GM21447 (cell line): ENCODE results near the gene CREBZF.
"Not testable (repeated sequence)": the region's sequence is repeated elsewhere in the genome, so short reads cannot be mapped to it uniquely, and the experiment has no call there.

Source experiments
- ATAC-seq: cut with Tn5 transposase; IDR thresholded peaks from one replicate; pipeline ENCODE4 v1.9.1; 2021; ENCODE audit not compliant: unreplicated experiment

The CREBZF gene

GRCh38 chr11:85670949-85671663, 6.2 kb upstream of the CREBZF start:
- ATAC-seq, result not testable (repeated sequence)

- no peak for ATAC-seq
These were observed 3.2 kb upstream of the CREBZF start for GRCh38 chr11:85668157-85668556.

GRCh38 chr11:85666687-85667086, 1.8 kb upstream of the CREBZF start:
- ATAC-seq, result no peak

GRCh38 chr11:85665733-85666132, 804 bp upstream of the CREBZF start:
- no peak for ATAC-seq

- ATAC-seq, result peak; percentile 71
These were observed 945 bp downstream of the CREBZF start for GRCh38 chr11:85663753-85664614.

GRCh38 chr11:85663080-85663752, 1.7 kb downstream of the CREBZF start:
- ATAC-seq, result no peak

GRCh38 chr11:85661972-85662664, 2.8 kb downstream of the CREBZF start:
- ATAC-seq, result no peak

- no peak for ATAC-seq
These were observed 6.7 kb downstream of the CREBZF start for GRCh38 chr11:85658180-85658579.

- no peak for ATAC-seq
These were observed 8.2 kb downstream of the CREBZF start for GRCh38 chr11:85656777-85657176.

GRCh38 chr11:85654343-85654742, 10.6 kb downstream of the CREBZF start:
- not testable (repeated sequence) for ATAC-seq

- no peak for ATAC-seq
These were observed 12.0 kb downstream of the CREBZF start for GRCh38 chr11:85652786-85653447.

- ATAC-seq, result no peak
These were observed 13.8 kb downstream of the CREBZF start for GRCh38 chr11:85651118-85651517.

GRCh38 chr11:85647604-85648299, 17.2 kb downstream of the CREBZF start, which contains the start of gene TMEM126A:
TSS of gene TMEM126A (plus strand) at chr11:85647967. CDS start at chr11:85650256, 2,289 bp downstream.
- peak; percentile 100 for ATAC-seq

- ATAC-seq, result no peak
These were observed 17.9 kb downstream of the CREBZF start for GRCh38 chr11:85647078-85647477.

- no peak for ATAC-seq
These were observed 21.7 kb downstream of the CREBZF start for GRCh38 chr11:85643191-85643614.

- ATAC-seq, result no peak
These were observed 30.2 kb downstream of the CREBZF start for GRCh38 chr11:85634747-85635146.

- ATAC-seq, result peak; percentile 4
These were observed 36.1 kb downstream of the CREBZF start for GRCh38 chr11:85628771-85629341.

- peak; percentile 99 for ATAC-seq
These were observed 36.7 kb downstream of the CREBZF start, which contains the start of gene TMEM126B for GRCh38 chr11:85627998-85628770. TSS of gene TMEM126B (plus strand) at chr11:85628593. CDS start at chr11:85628608, 15 bp downstream.
